GM19193 (cell line): ENCODE measurements around the gene PECR.
A peak's percentile ranks its signal among the peaks of the same experiment; 100 is the strongest.

Source experiments
- POLR2A ChIP-seq: IDR thresholded peaks from 4 replicates; pipeline ENCODE4 v1.6.1; 2011; ENCODE audit not compliant: insufficient read depth, insufficient read length; ENCODE audit errors: extremely low read depth

PECR gene

DNA sequence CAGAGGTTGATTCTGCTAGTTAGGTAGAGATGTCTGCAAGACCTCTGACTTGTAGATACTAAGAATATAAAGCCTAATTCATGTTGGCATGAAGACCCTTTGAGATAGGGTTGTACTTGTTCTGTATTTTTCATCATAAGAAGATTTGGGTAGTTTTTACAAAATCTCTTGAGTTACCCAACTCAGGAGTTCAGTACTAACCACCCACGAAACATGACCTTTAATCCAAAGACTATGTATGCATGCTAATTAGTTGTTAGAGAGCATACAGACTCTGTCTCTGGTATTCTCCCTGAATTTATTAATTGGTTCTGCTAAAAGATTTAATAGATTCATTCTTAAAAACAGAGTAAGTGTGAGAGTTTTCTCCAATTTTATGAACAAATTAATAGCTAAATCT, 16.9 kb downstream of the PECR start:
- TF ChIP-seq POLR2A, result no peak

DNA sequence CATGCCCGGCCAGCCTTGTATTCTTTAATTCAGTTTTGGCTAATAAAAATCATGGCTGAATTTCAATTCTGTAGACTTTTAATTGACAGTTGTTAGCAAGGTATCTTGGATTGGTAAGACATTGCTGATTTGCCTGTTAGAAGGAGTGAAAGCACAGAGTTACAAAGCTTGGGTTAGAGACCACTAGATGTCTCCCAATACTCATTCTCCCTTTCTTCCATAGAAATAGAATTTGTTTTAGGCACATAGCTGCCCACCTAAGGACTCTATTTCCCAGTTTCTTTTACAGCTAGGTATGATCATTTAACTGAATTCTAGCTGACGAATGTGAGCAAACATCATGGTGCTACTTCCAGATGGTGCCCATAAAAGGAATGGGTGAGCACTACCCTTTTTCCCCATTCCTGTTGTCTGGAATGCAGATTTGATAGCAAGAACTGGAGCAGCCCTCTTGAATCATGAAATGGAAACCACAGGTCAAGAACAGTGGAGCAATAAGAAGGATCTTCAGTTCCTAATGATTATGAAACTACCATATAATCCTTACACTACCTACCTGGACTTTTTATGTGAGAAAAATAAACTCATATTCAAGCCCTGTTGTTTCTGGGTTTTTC, 17.5 kb downstream of the PECR start:
- TF ChIP-seq POLR2A, result no peak

DNA sequence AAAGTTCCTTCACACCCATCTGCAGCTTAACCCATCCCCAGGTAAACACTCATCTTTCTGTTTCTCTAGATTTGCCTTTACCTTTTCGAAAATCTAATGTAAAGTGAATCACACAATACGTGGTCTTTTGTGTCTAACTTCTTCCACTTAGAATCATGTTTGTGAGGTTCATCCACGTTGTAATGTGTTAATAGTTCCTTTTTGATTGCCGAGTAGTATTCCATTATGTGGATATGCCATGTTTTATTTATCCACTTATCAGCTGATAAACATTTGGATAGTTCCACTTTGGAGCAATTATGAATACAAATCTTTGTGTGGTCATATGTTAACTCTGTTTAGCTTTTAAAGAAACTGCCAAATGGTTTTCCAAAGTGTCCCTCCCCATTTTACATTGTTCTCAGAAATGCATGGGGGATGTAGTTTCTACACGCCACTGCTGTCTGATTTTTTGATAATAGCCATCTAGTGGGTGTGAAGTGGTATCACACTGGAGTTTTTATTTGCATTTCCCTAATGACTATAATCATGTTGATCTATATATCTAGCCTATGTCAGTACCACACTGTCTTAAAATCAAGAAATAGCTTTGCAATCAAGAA, 22.3 kb downstream of the PECR start:
- no peak for TF ChIP-seq POLR2A

DNA sequence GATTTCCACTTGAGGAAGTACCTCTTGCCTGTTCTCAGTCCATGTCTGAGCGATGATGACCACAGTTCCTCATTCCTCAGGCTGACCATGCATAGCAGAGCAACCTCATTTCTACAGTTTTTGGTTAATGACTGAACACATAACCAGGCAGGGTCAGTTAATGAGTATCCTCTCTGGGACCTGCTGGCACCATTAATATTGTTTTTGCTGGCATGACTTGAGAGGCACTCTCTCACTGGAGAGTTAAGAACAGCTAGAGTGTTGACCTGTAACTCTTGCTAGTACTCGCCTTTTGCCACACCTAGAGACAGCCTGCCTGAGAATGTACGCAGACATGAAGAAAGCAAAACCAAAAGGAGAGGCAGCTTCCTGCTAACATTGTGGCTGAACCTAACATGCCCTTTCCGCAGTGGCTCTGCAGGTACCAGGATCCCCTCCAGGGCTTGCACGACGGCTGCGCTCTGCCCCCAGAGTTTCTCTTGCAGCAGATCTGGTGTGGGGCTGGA, 23.9 kb downstream of the PECR start:
- TF ChIP-seq POLR2A, result peak; percentile 55

DNA sequence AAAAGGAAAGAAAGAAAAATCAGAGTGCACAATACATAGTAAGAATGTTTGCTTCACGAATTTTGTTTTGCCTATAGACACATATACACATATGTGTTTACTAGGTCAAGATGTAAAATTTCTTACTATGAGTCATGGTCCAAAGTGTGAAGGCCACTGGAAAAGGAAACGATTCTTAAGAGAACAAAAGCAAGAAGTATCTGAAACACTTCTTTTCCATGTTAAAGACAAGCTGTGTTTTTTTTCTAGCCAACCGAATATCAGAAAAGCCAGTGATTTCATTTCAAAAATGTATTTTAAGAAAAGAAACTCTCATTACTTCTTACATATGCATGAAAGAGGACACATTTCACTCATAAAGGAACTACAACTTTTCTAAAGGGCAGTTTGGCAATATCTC, 24.9 kb downstream of the PECR start:
- TF ChIP-seq POLR2A, result no peak

DNA sequence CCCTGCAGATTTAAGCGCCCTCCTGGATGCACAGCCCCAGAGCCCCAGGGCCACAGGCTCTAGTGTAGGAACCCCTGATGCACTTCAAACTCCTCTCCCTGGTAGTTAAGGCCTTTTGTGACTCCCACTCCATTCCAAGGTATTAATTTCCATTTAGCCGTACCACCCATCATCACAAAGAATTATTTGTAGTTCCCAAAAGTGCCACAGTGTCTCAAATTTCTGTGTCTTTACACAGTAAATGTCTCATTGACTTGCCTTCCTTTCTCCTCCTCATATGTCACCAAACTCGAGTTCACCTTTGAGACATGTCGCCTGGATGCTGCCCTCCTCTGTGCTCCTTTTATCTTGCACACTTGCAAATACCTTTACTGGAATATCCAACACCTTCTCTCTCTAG, 25.9 kb downstream of the PECR start:
- no peak for TF ChIP-seq POLR2A

DNA sequence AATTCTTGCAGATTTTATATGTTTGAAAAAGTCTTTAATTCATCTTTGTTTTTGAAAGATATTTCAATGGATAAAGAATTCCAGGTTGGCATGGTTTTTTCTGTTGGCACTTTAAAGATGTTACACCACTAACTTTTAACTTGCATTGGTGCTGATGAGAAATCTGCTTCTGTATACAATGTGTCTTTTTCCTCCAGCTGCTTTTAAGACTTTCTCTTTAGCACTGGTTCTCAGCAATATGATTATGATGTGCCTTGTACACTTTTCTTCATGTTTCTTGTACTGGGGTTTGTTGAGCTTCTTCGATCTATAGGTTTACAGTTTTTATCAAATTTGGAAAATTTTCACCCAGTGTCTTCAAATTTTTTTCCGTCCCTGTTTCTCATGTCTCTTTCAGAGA, 29.2 kb downstream of the PECR start:
- no peak for TF ChIP-seq POLR2A

DNA sequence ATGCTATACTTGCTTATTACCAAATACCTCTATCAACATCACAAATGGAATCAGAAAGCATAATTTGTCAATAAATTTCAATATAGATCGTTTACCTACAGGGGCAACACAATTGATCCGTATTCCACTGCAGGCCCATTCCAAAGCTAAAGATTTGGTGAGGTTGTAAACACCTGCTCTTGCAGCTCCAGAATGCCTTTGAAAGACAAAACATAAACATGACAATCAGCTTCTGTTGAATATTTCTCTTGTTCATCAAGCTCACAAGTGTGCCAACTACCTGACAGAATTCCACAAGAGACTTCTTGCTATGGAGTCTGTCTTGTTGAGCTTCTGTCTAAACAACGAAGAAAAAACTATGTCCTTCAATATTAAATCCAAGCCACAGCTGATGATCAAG, 30.3 kb downstream of the PECR start:
- TF ChIP-seq POLR2A, result no peak

DNA sequence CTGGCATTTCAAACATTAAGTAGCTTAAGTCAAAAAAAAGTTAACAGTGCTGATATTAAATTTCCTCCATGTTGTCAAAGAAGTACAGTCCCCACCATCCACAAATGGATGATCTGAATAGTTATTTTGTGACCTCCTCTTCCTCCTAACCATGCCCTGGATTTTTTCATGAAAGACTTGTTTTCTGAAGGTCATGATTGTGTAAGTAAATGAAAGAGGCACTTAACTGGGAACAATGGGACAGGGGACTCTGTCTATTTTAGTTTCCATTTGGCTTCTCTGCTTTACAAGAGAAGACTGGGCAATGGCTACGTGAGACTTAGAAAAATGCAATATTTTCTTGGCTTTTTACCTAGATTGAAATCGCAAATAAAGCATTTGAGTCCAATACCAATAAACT, 32.2 kb downstream of the PECR start:
- TF ChIP-seq POLR2A, result no peak

DNA sequence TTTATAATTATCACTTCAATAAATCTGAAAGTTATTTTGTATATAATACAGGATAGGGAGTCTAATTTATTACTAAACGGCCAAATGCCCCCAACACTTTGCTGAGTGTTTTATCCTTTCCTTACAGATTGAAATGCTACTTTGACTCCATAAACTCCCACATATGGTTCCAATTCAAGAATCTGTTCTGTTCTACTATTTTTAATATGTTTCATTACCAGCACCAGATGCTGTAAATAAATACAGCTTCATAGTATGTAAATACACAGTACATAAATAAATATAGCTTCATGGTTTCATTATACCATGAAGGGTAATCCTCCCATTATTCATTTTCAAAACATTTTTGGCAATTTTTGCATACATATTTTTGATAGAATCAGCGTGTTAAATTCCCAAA, 34.2 kb downstream of the PECR start:
- no peak for TF ChIP-seq POLR2A

DNA sequence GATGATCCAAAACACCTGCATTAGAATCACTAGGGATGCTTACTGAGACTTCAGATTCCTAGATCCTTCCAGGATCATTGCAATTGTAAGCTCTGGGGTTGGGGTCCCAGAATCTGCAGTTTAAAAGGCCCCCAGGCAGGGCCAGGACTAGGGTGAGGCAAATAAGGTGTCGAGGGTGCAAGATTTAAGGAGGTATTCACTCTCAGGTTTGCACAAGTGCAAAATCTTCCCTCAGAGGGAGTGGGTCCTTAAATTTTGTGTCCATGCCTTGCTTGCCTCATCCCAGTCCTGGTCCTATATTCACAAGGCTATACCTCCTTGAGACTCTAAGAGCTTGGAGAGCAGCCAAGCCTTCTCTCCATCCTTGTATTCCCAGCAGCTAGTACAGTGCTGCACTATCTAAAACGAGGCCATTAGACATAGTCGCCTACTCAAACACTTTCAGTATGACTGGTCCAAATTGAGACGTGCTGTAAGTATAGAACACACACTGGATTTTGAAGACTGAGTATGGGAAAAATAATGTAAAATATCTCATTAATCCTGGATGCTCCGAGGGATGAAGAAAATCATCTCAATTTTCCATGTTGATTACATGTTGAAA, 36.6 kb downstream of the PECR start:
- TF ChIP-seq POLR2A, result no peak

DNA sequence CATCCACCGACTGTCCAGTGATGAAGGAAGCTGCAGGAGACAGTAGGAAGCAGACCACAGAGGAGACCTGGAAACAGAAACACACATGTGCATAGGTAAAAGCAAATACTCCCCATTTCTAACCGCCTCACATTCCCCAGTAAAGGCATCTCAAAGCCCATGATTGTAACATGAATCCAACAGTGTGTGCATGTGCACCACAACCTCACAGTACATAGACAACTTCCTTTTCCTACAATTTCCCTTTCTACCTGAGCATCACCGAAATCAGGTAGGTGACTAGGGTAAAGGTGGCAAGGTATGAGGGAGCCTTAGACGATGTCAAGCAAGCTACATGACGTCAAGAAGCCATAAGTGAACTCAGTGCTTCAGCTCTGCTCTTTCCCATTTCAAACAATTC, 37.7 kb downstream of the PECR start:
- no peak for TF ChIP-seq POLR2A

DNA sequence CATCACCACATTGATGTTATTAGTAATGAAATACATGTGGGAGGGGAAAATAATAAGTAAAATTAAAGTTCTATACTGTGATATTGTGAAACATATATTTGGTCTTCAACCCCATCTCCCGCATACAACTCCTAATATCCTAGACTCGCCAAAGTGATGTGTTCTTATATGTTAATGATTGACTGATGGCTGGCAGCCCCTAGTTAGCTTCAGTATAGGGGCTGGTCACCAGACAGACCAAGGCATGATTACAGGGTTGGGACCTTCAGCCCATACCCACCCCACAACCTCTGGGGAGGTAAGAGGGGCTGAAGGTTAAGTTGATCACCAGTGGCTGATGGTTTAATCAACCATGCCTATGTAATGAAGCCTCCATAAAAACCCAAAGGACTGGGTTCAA, 40.2 kb downstream of the PECR start:
- TF ChIP-seq POLR2A, result no peak

DNA sequence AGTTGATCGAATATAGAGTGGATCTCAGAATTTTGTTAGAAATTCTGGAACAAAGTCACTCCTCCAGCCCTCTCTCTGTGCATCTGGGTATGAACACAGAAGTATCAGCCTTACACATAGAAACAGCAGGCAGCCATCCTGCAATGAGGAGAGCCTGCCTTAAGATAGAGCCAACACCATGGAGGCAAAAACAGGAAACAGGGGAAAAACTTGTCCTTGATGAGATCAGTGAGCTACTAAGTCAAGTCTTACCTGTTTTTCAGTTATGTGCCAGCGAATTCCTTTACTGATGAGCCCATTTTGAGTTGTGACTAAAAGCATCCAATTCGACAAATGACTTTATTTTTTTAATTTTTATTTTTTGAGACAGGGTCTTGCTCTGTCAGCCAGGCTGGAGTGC, 41.7 kb downstream of the PECR start:
- TF ChIP-seq POLR2A, result no peak

DNA sequence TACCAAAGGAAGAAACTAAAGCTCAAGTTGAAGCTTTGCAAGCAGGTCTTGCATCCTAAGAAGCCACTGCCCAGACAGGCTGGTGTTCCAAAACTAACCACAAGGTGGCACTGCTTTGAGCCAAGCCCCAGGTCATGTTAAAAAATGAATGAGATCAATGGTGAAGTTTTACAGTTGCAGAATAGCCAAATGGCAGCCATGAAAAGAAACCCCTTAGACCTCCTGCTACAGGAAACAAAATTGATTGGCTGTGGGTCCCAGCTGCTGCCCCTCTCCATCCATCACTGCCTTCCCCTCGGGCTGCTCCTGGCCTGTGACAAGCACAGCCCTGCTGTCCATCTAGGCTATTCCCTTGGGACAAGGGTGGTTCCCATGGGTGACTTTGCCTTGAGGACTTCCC, 47.5 kb downstream of the PECR start:
- no peak for TF ChIP-seq POLR2A

DNA sequence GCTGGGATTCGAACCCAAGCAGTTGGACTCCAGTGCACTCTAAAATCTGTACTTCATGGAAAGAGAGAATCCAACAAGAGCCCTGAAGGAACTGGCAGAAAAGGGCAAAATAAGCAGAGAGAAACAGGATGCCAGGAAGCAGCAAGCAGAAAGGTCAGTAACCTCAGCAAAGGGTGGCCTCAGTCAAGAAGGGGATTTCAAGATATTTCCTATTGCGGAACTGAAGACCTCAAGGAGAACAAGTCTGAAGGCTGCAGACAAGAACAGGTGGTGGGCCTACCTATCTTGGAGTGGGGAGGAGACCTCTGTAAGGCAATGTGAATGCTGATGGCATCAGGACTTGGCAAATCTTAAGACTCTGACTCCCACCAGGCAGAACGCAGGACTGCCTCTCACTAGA, 48.2 kb downstream of the PECR start:
- TF ChIP-seq POLR2A, result no peak
